BJ (cell line): ENCODE measurements around the gene CCDC33. TPM values are rescaled to one million over a fixed set of nuclear protein-coding genes. Genes with fewer than 3 reads are reported as not detected.

ENCODE experiments used
- CTCF ChIA-PET: fragments of 350-600 bp; formaldehyde crosslinking; extraction: SDS; loops from one replicate; lab custom pipeline; 2021; ENCODE audit warnings: antibody characterized with exemption, inconsistent platforms; lab: Yijun Ruan, JAX
- POLR2A ChIA-PET: fragments of 300-600 bp; sonication (Branson Sonifier 250); formaldehyde crosslinking; extraction: SDS; loops from one replicate; lab custom pipeline; 2021; ENCODE audit warnings: antibody characterized with exemption; lab: Charles Lee
- DNase-seq: peaks from one replicate; pipeline ENCODE4 v3.0.0-alpha.2; 2011; ENCODE audit warnings: low read depth
- H3K27me3 ChIP-seq: 2 replicates; pipeline ENCODE4 v1.6.0; 2011; ENCODE audit warnings: low read length; ENCODE audit not compliant: control insufficient read depth, insufficient read depth
- H3K36me3 ChIP-seq: 2 replicates; pipeline ENCODE4 v1.5.1; 2011; ENCODE audit warnings: low read length; ENCODE audit not compliant: control insufficient read depth, insufficient read depth
- H3K4me3 ChIP-seq: 2 replicates; pipeline ENCODE4 v1.5.1; 2011; ENCODE audit warnings: low read depth, mild to moderate bottlenecking, control low read depth, low read length
- polyA plus RNA-seq: library from polyadenylated mRNA; depleted of rRNA; stranded (reverse); fragments of >200 nt; gene quantifications from 2 replicates; pipeline ENCODE4 v1.2.3, GENCODE V29; 2011
- TF ChIP-seq, protein P1 (sequence below): IDR thresholded peaks from 2 replicates; pipeline ENCODE4 v1.5.1; 2011; ENCODE audit warnings: low read depth, mild to moderate bottlenecking, control low read depth, inconsistent platforms, low read length, moderate library complexity; ENCODE audit not compliant: insufficient read depth

Gene CCDC33
- polyA plus RNA-seq, 1 experiment, result 0.26 TPM

DNA sequence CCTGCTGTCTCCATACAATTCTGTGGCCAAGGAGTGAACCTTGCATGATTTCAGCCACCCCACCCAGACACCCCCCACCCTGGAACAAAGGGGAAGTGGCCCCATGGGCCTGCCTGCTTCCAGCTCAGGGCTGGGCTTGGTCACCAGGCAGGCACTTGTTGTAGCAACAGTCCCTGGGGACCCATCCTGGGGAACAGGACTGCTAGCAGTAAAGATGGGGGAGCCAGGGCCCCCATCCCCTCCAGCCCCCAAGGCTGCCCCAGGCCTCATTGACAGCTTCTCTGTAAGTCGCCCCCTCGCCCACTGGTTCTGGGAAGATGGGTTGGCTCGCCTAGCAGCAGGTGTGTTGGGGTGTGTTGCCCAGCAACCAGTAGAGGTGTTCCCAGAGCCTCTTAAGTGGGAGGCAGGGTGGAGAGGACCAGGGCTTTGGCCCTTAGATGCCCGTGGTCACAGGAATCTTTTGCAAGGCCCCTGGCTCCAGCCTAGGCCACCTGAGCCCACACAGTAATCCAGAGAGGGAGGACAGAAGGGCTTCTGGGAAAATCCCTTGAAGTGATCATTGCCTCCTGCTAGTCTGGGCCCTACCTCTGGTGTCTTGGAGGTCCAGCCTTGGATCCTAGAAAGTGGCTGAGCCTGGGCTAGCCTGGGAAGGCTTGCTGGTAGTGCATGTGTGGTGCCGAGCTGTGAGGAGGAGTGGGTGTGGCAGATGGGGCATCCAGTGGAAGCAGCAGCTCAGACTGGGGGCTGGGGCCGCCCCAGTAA, 82.4 kb downstream of the CCDC33 start:
- POLR2A ChIA-PET, result no interaction called here
- CTCF ChIA-PET, result interaction anchor here (1.0 to 14.8 kb wide), 7 partner anchors 7 to 267 kb away, joined by 3 to 278 read pairs (median 40); partner anchors contain the start of gene ISLR2
- Histone ChIP-seq H3K4me3 (no peak overlapping the region), H3K36me3 (no peaks in the 10 kb centered on the region), H3K27me3 (no peaks in the 10 kb centered on the region)
- TF ChIP-seq, protein P1, sequence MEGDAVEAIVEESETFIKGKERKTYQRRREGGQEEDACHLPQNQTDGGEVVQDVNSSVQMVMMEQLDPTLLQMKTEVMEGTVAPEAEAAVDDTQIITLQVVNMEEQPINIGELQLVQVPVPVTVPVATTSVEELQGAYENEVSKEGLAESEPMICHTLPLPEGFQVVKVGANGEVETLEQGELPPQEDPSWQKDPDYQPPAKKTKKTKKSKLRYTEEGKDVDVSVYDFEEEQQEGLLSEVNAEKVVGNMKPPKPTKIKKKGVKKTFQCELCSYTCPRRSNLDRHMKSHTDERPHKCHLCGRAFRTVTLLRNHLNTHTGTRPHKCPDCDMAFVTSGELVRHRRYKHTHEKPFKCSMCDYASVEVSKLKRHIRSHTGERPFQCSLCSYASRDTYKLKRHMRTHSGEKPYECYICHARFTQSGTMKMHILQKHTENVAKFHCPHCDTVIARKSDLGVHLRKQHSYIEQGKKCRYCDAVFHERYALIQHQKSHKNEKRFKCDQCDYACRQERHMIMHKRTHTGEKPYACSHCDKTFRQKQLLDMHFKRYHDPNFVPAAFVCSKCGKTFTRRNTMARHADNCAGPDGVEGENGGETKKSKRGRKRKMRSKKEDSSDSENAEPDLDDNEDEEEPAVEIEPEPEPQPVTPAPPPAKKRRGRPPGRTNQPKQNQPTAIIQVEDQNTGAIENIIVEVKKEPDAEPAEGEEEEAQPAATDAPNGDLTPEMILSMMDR, result no peak
- no peak for DNase-seq

DNA sequence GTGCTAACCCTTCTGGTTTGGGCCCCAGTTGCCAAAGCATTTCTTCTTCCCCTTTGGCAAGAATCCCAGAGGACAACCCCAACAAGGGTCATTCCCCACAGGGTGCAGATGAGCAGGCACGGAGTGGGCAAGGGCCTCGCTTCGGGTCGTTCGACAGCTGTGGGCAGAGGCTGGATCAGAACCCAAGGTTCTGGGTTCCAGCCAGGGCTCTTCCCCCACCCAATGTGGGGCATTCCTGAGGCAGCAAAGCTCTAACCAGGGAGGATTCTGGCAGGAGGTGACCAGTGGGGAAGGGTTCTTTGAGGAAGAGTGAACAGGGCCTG, 83.0 kb downstream of the CCDC33 start:
- Histone ChIP-seq H3K4me3 (no peak overlapping the region), H3K36me3 (no peaks in the 10 kb centered on the region), H3K27me3 (no peaks in the 10 kb centered on the region)
- no peak for DNase-seq
- CTCF ChIA-PET, result interaction anchor here (1.6 to 14.8 kb wide), 10 partner anchors 8 to 350 kb away, joined by 4 to 278 read pairs (median 25); partner anchors contain the start of gene ISLR2
- TF ChIP-seq, protein P1, result no peak
- POLR2A ChIA-PET, result no interaction called here

DNA sequence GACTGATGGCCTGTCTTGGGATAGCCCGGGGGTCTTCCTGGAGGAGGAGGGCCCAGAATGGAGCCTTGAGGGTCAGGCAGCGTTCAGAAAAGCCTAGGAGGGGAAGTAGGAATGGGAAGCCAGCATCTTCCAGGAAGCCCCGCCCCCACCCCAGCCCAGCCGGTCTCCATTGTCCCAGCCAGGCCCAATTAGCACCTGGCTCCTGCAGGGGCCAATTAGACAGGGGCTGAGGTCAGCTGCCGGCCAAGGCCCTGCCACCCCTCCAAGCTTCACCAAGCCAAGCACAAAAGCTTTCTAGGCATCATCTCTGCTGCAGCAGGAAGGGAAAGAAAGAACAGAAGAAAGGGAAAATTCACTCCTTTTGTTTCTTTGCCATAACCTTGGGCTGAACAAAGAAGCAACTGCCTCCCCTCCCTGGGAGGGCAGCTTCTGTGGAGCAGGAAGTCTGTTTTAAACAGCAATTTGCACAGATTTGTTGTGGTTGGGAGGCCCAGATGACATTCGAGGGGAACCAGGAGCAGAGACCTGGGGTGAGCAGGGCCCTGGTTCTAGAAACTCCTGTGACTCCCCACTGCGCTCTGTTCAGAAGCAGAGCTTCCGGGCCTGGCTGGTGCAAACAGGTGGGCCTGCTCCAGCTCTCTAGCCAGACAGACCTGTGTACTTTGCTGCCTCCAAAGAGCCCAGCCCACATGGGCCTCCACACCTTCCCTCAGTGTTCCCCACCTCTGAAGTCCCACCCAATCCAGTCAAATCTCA, 83.6 kb downstream of the CCDC33 start:
- ChIA-PET POLR2A (no interaction called here), CTCF (interaction anchor here (0.8 to 14.8 kb wide), 14 partner anchors 9 to 351 kb away, joined by 3 to 278 read pairs (median 6); partner anchors contain the start of gene ISLR2)
- no peak for DNase-seq
- no peak overlapping the region for H3K4me3 ChIP-seq
- no peaks in the 10 kb centered on the region for H3K36me3 ChIP-seq
- no peaks in the 10 kb centered on the region for H3K27me3 ChIP-seq
- TF ChIP-seq, protein P1, result no peak

DNA sequence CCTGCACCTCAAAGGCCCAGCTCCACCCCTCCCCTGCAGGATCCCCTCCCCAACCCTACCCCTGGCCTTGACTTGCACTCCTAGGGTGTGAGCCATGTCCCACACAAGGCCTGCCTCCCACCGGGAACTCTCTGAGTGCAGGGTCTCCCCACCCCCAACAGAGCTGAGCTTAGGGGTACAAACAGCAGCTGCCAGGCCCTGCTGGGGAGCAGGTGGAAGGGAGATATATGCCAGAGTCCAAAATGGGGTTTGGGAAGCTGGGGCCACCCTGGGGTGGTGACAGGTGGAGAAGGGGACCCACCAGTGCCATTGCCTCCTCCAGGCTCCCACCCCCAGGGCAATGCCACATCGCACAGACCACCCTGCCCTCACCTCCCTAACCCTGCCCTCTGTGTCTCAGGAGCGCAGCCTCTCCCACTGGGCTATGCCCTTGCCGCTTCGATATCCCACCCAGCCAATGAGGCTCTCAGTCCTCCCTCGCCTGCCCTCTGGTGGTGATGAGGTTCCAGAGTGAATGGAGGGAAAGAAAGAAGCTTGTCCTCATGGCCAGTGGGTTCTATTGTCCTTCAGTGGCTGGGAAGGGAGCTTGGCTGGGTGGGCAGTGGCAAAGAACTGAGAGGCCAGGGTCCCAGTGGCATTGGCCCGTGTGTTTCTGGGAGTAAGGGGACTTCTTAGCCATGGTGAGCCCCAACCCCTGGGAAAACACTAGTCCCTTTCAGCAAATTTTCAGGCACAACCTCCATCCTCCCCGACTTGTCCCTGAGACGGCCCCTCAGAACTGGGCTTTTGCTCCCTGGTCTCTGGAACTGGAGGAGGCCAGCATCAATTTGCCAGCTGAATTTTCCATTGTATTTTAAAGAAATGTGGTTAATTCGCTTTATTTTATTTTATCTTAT, 84.5 kb downstream of the CCDC33 start:
- H3K4me3 ChIP-seq, result no peak overlapping the region
- no peaks in the 10 kb centered on the region for H3K27me3 ChIP-seq
- ChIA-PET POLR2A (no interaction called here), CTCF (interaction anchor here (0.6 to 14.8 kb wide), 25 partner anchors 9 to 749 kb away, joined by 3 to 278 read pairs (median 5); partner anchors contain the start of gene ISLR2)
- DNase-seq, result no peak
- H3K36me3 ChIP-seq, result no peaks in the 10 kb centered on the region
- TF ChIP-seq, protein P1, result peak; percentile 77
